Fibroblast of lung (primary cell): Measurements from ENCODE around the gene BAIAP2.

Source experiments
- CTCF ChIP-seq, 2 donors: IDR thresholded peaks in 1 of 2; conservative IDR thresholded peaks in 1 of 2; 1 replicate in 1 of 2; 2 replicates in 1 of 2; pipeline ENCODE4 v1.5.1; 2011 to 2012; ENCODE audit warnings: low read length in 2 of 2, control low read depth in 1 of 2, inconsistent platforms in 1 of 2, low read depth in 1 of 2, mild to moderate bottlenecking in 1 of 2
- EZH2 ChIP-seq: IDR thresholded peaks from 2 replicates; pipeline ENCODE4 v1.5.1; 2012; ENCODE audit warnings: low read length, control low read depth, mild to moderate bottlenecking; ENCODE audit errors: missing control alignments

DNA sequence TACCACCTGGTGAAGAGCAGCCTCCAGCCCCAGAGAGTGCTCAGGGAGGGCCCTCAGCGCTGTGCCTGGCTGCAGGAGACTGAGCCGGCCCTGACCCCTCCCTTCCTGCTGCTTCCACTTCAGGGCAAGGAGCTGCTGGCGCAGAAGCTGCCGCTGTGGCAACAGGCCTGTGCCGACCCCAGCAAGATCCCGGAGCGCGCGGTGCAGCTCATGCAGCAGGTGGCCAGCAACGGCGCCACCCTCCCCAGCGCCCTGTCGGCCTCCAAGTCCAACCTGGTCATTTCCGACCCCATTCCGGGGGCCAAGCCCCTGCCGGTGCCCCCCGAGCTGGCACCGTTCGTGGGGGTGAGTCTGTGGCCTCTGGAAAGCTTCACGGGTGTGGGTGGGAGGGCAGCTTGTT is 68.4 kb downstream of the BAIAP2 start:
- TF ChIP-seq CTCF (conservative IDR thresholded peaks at IDR 0.05 in 1 of 2, IDR thresholded peaks at IDR 0.05 in 1 of 2; ENCODE audit: low read depth in 1 of 2, low read length in 2 of 2) (no peak), EZH2 (no peak)
